ENCODE data around the gene MTX2. TPM values are rescaled to one million over a fixed set of nuclear protein-coding genes. Genes with fewer than 3 reads are reported as not detected.

The MTX2 gene
- total RNA-seq, 1 donor from 2014 or later = 39.3 TPM

DNA sequence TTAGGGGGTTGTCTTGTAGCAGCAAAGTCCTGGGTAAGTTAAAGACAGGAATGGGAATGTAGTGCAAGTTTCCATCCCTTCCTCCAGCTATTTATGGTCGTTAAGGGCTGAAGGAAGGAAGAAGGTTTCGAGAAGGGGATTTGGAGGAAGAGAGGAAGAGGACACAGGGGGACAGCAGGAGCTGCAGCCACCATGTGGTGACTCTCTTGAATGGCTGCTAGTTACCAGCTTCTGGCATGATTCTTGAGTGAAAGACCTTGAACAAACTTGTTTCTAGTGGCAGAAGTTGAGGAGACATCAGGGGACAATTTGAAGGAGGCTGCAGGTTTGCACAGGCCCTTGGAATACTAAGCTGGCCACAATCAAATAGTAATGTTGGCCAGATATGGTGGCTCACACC, 116.6 kb downstream of the MTX2 start:
- H3K4me1 ChIP-seq = no peaks in the 10 kb centered on the region
- H3K4me3 ChIP-seq = no peak overlapping the region
- H3K9me3 ChIP-seq = no peaks in the 10 kb centered on the region
- no peaks in the 10 kb centered on the region for H3K36me3 ChIP-seq
- intact Hi-C loops (cut with DNase I) = no loop called here
- DNase-seq (ENCODE audit: extremely low spot score in 2 of 2) = no peak
- TF ChIP-seq POLR2AphosphoS5 (IDR thresholded peaks at IDR 0.05; ENCODE audit: insufficient read depth in 1 of 2, low read depth in 1 of 2) = no peak
- TF ChIP-seq POLR2A (IDR thresholded peaks at IDR 0.05) = no peak
- TF ChIP-seq, protein P1, sequence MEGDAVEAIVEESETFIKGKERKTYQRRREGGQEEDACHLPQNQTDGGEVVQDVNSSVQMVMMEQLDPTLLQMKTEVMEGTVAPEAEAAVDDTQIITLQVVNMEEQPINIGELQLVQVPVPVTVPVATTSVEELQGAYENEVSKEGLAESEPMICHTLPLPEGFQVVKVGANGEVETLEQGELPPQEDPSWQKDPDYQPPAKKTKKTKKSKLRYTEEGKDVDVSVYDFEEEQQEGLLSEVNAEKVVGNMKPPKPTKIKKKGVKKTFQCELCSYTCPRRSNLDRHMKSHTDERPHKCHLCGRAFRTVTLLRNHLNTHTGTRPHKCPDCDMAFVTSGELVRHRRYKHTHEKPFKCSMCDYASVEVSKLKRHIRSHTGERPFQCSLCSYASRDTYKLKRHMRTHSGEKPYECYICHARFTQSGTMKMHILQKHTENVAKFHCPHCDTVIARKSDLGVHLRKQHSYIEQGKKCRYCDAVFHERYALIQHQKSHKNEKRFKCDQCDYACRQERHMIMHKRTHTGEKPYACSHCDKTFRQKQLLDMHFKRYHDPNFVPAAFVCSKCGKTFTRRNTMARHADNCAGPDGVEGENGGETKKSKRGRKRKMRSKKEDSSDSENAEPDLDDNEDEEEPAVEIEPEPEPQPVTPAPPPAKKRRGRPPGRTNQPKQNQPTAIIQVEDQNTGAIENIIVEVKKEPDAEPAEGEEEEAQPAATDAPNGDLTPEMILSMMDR (IDR thresholded peaks at IDR 0.05) = no peak
- H3K27ac ChIP-seq = no peak overlapping the region
- no peaks in the 10 kb centered on the region for H3K27me3 ChIP-seq

Other genes starting within 250 kb of the MTX2 start
- gene EVX2, start 185.5 kb upstream of the MTX2 start, total RNA-seq = 0.98 TPM
- gene HOXD13, start 176.7 kb upstream of the MTX2 start, total RNA-seq = 15.7 TPM
- 1.7 TPM for gene HOXD12, start 169.6 kb upstream of the MTX2 start, total RNA-seq
- 19.4 TPM for gene HOXD11, start 162.2 kb upstream of the MTX2 start, total RNA-seq
- gene HOXD10, start 152.7 kb upstream of the MTX2 start, total RNA-seq = 19.6 TPM
- gene HOXD9, start 146.7 kb upstream of the MTX2 start, total RNA-seq = 12.5 TPM
- gene HOXD8, start 139.7 kb upstream of the MTX2 start, total RNA-seq = 10.3 TPM
- gene HOXD4, start 117.9 kb upstream of the MTX2 start, total RNA-seq = 4.9 TPM
- gene HOXD3, start 112.1 kb upstream of the MTX2 start, total RNA-seq = 11.8 TPM
- gene HOXD1, start 80.8 kb upstream of the MTX2 start, total RNA-seq = 1.2 TPM

Data from vagina (tissue), 2 donors.